Measurements from ENCODE around the gene TERT.

TERT gene

GRCh38 chr5:1255081-1255561 is 39.7 kb downstream of the TERT start:
- no peak for DNase-seq

GRCh38 chr5:1254196-1254595 is 40.7 kb downstream of the TERT start:
- DNase-seq, result no peak

GRCh38 chr5:1253456-1254105 is 41.3 kb downstream of the TERT start:
- no peak for DNase-seq

- DNase-seq, result no peak
Measured at GRCh38 chr5:1252681-1253080, 42.2 kb downstream of the TERT start.

GRCh38 chr5:1251678-1252580 is 42.9 kb downstream of the TERT start:
- DNase-seq, result no peak

- no peak for DNase-seq
Measured at GRCh38 chr5:1249366-1250280, 45.2 kb downstream of the TERT start.

- DNase-seq, result no peak
Measured at GRCh38 chr5:1247811-1248210, 47.1 kb downstream of the TERT start.

GRCh38 chr5:1246711-1247431 is 48.0 kb downstream of the TERT start:
- DNase-seq, result no peak

- no peak for DNase-seq
Measured at GRCh38 chr5:1245905-1246576, 48.8 kb downstream of the TERT start.

- no peak for DNase-seq
Measured at GRCh38 chr5:1244976-1245375, 49.9 kb downstream of the TERT start.

- DNase-seq, result no peak
Measured at GRCh38 chr5:1244255-1244654, 50.6 kb downstream of the TERT start.

- no peak for DNase-seq
Measured at GRCh38 chr5:1243487-1244130, 51.3 kb downstream of the TERT start.

GRCh38 chr5:1242733-1243486 is 52.0 kb downstream of the TERT start:
- no peak for DNase-seq

GRCh38 chr5:1241509-1242080 is 53.3 kb downstream of the TERT start:
- no peak for DNase-seq

GRCh38 chr5:1240496-1241260 is 54.2 kb downstream of the TERT start:
- DNase-seq, result no peak

- DNase-seq, result no peak
Measured at GRCh38 chr5:1239505-1240251, 55.2 kb downstream of the TERT start.

- no peak for DNase-seq
Measured at GRCh38 chr5:1235838-1236237, 59.0 kb downstream of the TERT start.

GRCh38 chr5:1235379-1235778 is 59.5 kb downstream of the TERT start:
- no peak for DNase-seq

- DNase-seq, result no peak
Measured at GRCh38 chr5:1232780-1233179, 62.1 kb downstream of the TERT start.

Measured in NCI-H446 (cell line).